Stimulated activated CD4-positive, alpha-beta T cell treated with anti-CD3 and anti-CD28 coated beads, Interleukin-4, amount 100 ng/mL, for 24 hours (primary cell): ENCODE results near the gene CERS1.

Experiments
- DNase-seq: peaks from one replicate; pipeline ENCODE4 v3.0.0-alpha.2; 2020

Gene CERS1

DNA sequence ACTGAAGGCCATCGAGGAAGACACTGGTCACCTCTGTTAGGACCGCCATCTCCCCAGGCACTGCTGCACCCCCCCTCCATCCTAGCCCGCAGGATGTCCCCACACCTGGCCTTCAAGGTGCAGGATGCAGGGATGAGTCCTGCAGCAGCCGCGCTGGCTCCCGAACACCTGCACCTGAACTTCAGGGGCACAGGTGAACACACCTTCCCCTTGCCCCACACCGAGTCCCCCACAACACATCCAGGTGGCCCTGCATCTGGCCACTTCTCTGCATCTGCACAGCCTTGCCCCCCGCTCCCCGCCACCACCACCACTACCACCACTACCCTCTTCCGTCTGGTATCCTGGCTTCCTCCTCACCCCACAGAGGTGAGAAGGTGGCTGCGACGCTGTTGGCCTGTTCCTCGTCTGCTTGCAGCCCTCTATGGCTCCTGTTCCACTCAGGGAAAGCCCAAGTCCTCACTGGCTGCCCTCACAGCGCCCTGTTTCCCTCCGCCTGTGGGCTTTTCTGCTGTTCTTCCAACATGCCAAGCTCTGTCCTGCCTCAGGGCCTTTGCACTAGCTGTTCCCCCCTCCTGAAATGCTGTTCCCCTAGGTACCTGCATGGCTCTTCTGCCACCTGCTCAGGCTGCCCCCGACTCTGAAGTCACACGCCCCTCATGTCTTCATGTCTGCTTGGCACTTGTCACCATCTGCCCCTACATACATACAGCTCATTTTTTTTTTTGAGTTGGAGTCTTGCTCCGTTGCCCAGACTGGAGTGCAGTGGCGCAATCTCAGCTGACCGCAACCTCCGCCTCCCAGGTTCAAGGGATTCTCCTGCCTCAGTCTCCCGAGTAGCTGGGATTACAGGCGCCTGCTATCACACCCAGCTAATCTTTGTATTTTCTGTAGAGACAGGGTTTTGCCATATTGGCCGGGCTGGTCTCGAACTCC lies 1.4 kb upstream of the CERS1 start:
- DNase-seq: no peak

GRCh38 chr19:18896421-18896841 lies 473 bp upstream of the CERS1 start:
- DNase-seq: no peak

DNA sequence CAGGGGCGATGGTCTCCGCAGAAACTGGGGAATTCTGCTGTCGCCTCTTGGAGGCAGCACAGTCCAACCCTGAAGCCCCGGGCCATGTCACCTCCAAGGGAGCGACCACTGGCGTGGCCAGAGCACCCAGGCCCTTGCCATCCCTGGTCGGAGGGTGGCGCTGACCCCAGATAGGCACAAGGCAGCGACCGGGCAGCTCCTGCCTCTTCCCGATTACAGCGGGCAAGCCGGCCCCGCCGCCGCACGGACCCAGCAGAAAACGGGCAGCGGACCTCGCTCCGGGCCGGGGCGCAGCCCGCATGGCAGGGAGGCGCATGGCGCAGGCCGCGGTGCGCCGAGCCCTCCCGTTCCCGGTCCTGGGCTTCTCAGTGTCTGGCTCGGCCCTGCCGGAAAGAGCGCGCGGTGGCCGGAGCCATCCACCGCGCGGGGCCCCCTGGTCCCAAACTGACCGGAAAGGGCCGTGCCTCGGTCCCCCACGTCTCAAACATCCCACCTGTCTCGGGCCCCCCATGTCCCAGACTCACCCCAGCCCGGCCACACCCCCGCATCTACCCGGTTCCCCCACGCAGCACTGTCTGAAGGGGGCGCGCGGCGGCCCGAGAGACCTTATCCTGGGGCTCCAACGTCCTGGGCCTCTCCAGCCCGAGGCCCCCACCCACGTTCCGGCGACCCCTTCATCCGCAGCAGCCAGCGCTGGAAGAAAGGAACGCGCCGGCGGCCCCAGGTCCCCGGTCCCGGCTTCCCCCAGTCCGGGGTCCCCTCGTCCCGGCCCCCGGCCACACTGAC lies 727 bp downstream of the CERS1 start:
- DNase-seq: no peak

DNA sequence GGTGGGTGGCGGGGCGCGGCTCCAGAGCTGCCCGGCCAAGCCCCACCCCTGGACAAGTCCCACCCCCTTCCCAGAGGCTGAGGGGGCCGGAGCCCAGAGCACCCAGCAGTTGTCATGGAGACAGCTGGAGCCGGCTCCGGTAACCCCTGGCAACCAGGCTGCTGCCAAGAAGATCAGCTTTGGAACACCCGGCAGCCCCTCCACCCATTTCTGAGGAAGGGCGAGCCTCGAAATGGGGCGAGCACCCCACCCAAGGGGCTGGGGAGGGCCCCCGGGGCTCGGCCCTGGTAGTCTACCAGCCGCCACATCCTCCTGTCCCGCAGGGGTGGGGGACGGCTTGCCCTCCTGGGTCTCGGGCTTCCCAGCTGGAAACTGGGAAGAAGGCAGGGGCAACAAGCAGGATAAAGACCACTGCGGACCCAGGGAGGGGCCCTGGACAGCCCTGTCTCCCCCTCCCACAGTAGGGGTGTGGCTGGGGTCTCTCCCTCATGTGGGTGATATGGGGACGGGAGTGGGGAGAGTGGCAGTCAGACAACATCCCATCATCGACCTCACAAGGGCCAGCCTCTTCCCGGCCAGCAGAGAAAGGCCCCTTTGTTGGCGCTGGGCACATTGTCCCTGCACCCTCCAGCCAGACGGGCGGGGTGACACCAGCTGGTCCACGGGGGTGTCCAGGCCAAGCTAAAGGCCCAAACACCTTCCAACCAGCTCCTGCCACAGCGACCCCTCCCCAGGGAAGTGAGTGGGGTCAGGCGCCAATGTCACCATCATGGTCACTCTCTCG lies 1.5 kb downstream of the CERS1 start:
- DNase-seq: no peak

DNA sequence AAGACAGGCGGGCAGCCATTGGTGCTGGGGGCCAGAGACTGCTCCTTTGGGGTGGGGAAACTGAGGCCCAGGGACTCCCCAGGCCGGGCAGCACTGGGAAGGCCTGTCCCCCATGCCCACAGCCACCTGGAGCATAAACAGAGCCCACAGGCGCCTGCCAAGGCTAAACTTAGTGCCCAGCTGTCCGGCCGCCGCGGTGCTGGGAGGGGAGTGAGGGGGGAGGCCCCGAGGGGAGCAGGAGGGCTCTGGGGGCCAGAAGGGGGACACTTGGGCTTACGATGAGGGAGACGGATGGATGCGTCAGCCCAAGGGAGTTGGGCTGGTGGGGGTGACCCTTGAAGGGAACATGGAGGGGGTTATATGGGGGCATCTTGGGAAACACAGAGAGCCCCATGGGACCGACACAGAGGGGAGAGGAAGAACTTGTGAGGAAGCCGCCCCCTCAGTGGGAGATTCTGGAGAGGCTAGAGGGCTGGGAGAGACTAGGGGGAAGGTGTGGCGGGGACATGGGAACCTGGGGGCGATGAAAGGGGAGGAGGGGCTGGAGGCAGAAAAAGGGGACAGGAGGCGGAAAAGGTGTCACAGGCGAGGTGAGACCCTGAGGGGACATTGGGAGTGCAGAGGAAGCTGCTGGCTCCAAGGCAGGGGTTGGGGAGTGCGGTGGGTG lies 2.2 kb downstream of the CERS1 start:
- no peak for DNase-seq

- DNase-seq: no peak
Measured at GRCh38 chr19:18889949-18890745, 5.8 kb downstream of the CERS1 start.

DNA sequence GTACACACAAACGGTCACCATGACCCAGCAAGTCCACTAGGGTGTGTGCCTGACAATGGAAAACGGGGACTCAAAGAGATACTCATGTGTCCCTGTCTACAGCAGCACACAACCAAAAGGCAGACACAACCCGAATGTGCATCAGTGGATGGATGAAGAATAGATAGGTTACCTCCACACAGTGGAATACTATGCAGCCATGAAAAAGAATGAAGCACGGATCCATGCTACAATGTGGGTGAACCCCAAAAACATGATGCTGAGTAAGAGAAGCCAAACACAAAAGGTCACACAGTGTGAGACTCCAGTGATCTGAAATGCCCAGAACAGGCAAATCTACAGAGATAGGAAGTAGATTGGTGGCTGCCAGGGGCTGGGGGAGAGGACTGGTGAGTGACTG lies 9.0 kb downstream of the CERS1 start:
- DNase-seq: no peak

DNA sequence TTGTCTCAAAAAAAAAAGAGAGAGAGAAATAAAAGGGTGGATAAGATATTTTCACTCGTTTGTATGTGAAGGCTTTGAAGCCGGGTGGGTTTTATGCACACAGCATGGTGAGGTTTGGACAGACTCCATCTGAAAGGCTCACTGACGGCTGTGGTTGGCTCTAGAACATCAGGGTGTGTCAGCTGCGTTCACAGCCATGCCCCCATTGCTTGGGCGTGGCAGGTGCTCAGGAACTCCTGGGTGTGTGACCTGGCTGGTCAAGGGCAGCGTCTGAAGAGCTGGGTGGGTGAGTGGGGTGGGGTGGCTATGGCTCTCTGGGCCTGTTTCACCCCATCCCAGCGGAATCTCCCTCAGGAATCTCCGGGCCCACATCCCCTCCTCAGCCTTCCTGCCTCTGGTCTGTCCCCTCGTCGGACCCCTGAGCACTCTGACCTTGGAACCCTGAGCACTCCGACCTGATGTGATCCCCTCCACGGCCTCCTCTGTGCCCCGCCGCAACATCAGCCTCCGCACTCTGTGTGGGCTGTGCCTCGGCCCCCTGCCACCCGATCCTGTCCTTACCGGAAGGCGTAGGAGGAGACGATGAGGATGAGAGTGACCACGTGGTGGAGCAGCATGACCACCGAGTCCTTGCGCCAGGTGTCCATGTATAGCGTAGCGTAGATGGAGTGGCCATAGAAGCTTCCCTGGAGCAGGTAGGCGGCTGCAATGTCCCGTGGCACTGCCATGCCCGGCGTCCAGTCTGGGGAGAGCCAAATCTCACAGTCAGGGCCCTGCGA lies 12.2 kb downstream of the CERS1 start:
- DNase-seq: no peak

- no peak for DNase-seq
Measured at GRCh38 chr19:18881491-18881890, 14.5 kb downstream of the CERS1 start.

DNA sequence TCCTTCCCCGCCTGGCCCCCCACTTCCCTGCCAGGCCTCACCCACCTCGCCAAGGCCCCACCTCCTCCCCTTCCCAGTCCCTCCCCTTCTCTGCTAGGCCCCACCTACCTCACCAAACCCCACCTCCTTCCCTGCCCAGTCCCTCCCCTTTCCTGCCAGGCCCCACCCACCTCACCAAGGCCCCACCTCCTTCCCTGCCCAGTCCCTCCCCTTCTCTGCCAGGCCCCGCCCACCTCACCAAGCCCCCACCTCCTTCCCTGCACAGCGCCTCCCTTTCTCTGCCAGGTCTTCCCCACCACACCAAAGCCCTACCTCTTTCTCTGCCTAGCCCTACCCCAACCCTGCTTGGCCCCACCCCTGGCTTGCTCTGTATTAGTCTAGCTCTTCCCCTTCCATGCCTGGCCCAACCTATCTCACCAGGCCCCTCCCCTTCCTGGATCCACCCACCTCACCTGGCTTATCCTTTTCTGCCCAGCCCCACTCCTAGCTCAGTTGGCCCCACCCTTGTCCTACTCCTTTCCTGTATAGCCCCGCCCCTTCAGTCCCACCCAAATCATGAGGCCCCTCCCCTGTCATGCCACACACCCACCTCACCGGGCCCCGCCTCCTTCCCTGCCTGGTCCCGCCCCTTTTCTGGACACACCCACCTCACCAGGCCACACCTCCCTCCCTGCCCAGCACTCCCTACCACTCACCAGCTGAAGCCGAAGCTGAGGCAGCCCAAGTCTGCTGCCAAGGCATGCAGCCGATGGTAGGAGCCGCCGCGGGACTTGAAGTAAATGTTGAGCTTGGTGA lies 16.2 kb downstream of the CERS1 start:
- no peak for DNase-seq

DNA sequence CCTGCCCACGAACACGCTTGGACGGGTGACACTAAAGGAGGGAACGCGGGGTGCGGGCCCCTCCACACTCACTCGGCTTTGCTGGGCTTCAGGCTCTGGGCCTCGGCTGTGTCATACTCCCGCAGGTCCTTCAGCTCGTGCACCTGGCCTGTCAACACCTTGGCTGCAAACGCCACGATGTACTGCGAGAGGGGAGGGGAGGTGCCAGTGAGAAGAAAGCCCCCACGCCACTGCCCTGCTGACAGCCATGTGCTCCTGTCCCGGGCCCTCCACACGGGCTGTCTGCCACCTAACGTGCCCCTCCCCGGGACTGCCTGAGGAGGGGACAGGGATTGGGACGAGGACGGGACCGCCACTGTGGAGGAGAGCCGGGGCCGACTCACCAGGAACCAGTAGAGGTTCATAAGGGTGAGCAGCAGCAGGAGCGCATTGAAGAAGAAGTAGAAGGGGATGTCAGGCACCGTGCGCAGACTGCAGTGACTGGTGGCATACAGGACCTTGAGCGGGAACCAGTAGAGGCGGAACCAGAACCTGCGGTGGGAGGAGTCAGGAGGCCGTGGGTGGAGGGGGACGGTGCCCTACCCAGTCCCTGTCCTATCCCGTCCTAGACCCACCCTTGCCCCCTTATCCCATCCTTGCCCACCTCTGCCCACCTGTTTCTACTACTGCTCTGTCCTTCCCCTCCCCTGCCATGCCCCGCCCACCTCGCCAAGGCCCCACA lies 16.9 kb downstream of the CERS1 start:
- no peak for DNase-seq

DNA sequence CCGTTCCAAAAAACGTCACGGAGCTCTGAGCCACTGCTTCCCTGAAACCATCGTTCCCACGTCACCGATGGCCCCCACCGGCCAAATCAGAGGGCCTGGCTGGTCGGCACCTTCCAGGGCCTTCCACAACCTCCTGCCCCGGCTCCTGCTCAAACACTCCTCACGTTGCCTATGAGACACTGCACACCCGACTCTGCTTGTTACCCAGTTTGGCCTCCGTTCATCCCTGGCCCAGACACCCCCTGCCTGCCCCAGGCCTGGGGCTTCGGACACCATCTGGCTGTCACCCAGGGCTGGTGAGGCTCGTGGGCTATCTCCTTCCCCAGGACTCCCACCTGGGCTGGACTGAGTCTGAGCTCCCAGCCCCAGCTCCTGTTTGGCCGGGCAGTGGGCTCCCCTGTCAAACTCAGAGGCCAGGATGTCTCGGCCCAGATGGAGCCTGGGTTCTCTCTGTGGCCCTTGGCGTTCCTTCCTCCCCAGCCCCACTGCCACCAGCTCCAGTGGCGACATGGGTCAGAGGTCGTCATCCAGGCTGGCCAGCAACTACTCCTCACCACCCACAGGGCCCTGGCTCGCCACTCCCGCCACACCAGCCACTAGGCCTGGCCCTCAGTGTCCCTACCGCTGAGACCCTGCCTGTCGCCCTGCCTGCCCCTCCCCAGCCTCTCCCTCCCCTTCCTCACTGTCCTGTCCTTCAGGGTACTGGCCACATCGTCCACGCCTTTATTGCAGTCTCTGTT lies 17.7 kb downstream of the CERS1 start:
- DNase-seq: no peak

GRCh38 chr19:18876865-18877264 lies 19.1 kb downstream of the CERS1 start:
- DNase-seq: no peak

- DNase-seq: no peak
Measured at GRCh38 chr19:18875726-18876125, 20.2 kb downstream of the CERS1 start.

DNA sequence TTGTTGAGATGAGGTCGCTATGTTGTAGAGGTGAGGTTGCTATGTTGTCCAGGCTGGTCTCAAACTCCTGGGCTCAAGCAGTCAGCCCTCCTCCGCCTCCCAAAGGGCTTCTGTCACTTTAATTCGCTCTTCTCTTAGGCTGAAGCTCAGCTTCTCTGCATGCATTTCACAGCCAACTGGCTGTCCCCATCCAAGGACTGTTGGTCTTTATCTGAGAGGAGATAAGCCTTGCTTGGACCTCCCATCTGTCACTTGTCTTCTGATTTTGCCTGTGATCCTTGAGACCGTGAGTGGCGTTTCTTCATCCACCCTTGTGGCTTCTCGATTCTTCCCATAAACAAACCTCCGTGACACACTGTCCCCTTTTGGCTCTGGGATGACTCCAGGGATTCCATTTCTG lies 24.4 kb downstream of the CERS1 start:
- no peak for DNase-seq

DNA sequence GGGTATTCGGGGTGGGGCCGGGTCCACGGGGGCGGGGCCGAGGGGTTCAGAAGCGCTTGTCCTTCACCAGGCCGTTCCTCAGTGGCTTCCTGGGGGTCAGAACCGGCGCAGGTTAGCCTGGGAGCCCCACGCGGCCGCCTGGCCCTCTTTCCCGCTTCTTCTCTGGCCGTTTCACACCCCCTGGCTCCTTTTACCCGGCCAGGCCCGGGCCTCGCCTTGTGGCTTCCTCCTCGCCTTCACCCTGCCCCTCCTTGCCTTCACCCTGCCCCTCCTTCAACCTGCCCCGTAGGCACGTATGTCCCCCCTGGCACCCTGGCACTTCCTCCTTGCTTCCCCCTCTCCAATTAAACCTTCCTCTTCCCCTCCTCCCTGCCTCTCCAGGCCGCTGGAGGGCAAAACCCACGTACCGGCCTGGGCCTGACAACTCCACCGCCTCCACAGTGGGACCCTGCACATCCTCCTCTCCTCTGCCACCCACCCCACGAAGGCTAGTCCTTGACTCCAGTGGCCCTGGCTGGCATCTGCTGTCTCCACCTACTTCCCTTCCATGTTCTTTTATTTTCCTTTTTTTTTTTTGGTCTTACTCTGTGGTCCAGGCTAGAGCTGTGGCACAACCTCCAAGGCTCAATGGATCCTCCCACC lies 25.3 kb downstream of the CERS1 start:
- DNase-seq: no peak

DNA sequence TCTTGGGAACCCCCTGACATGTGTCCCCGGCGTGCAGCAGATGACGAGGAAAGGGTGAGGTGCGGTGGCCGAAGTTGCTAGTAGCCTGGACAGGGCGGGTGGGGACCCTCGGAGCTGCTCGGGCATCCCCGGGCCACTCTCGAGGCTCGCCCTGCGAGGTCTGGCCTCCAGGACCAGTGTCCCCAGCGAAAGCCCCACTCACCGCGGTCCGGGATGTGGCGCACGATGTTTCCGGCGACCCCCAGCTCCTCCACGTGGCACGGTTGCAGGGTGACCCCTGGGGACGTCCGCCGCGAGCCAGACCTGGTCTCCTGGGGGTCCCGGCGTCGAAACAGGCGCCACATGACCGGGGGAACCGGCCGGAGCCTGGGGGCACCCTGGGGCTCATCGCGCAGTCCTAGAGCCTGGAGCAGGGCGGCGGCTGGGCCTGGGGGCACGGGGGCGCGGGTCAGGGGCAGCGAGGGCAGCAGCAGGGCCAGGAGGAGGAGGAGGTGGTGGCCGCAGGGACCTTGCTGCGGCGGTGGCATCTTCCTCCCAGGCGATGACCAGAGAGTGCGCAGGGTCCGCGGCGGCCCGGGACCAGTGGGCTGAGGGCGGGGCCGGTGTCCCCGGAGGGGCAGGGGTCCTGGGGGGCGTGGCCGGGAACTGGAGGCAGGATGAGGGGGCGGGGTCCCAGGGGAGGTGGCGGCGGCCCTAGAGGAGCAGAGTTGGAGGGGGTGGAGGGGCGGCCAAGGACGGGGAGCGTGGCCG lies 26.0 kb downstream of the CERS1 start:
- no peak for DNase-seq
